GM12878 (cell line): Measurements from ENCODE around the gene GPBAR1. TPM values are rescaled to one million over a fixed set of nuclear protein-coding genes. Genes with fewer than 3 reads are reported as not detected.

Experiments
- ATAC-seq: fragments of 200-7000 bp; cut with Tn5 transposase; 3 replicates; pipeline ENCODE4 v1.9.1; 2020; ENCODE audit warnings: mild to moderate bottlenecking, moderate library complexity
- BruUV-seq: library from RNA; stranded (reverse); fragments of 400-500 nt; replicated peaks from 2 replicates; lab custom pipeline; 2021; lab: Mats Ljungman, UMichigan
- CTCF ChIA-PET: fragments of 300-600 bp; sonication (Branson Sonifier 250); formaldehyde crosslinking; extraction: SDS; loops from one replicate; lab custom pipeline; 2021; ENCODE audit warnings: inconsistent platforms; lab: Yijun Ruan, JAX
- POLR2A ChIA-PET: fragments of 350-600 bp; formaldehyde crosslinking; extraction: SDS; loops from one replicate; lab custom pipeline; 2021; ENCODE audit warnings: inconsistent platforms; lab: Charles Lee
- RAD21 ChIA-PET: fragments of 300-600 bp; sonication (Branson Sonifier 250); formaldehyde crosslinking; loops from one replicate; lab custom pipeline; 2023; ENCODE audit warnings: antibody characterized with exemption; ENCODE audit not compliant: unreplicated experiment; lab: Charles Lee
- SMC1A ChIA-PET: fragments of 300-600 bp; sonication (Branson Sonifier 250); formaldehyde crosslinking; loops from one replicate; lab custom pipeline; 2023; ENCODE audit not compliant: unreplicated experiment, uncharacterized antibody; lab: Charles Lee
- DNase-seq: peaks from one replicate; pipeline ENCODE4 v3.0.0-alpha.2; 2011; ENCODE audit warnings: low read depth, low spot score
- FAIRE-seq: peaks from 3 replicates; lab custom pipeline; 2011; peaks lifted over from hg19 to GRCh38; lab: Jason Lieb, UNC
- H2AFZ ChIP-seq: 2 replicates; pipeline ENCODE4 v1.6.0; 2011; ENCODE audit warnings: low read depth, low read length, control low read depth; ENCODE audit not compliant: control insufficient read depth
- H3K27ac ChIP-seq: 2 replicates; pipeline ENCODE4 v1.5.1; 2011; ENCODE audit warnings: control low read depth; ENCODE audit not compliant: control insufficient read depth, insufficient read depth
- H3K27me3 ChIP-seq, 2 experiments: replicated peaks in 1 of 2; 2 replicates each; pipeline versions ENCODE4 v1.6.0 to v1.6.1; 2011; ENCODE audit warnings: low read length in 1 of 2; ENCODE audit not compliant: control insufficient read depth in 2 of 2, insufficient read depth in 2 of 2
- H3K36me3 ChIP-seq, 2 experiments: 2 replicates each; pipeline ENCODE4 v1.5.1; 2011; ENCODE audit warnings: low read length in 1 of 2; ENCODE audit not compliant: control insufficient read depth in 2 of 2, insufficient read depth in 2 of 2
- H3K4me1 ChIP-seq: 2 replicates; pipeline ENCODE4 v1.6.1; 2011; ENCODE audit warnings: mild to moderate bottlenecking, low read length, moderate library complexity, mixed read lengths; ENCODE audit not compliant: control insufficient read depth, insufficient read depth
- H3K4me2 ChIP-seq: 2 replicates; pipeline ENCODE4 v1.6.0; 2011; ENCODE audit warnings: control low read depth; ENCODE audit not compliant: control insufficient read depth, insufficient read depth
- H3K4me3 ChIP-seq: fragments of 200-600 bp; sonication (generic); 2 replicates; pipeline ENCODE4 v1.5.1; 2016
- H3K79me2 ChIP-seq: 2 replicates; pipeline ENCODE4 v1.6.0; 2011; ENCODE audit warnings: low read length; ENCODE audit not compliant: control insufficient read depth, insufficient read depth
- H3K9ac ChIP-seq: 2 replicates; pipeline ENCODE4 v1.8.0; 2011; ENCODE audit warnings: low read length, control low read depth, mixed read lengths; ENCODE audit not compliant: control insufficient read depth, insufficient read depth
- H3K9me3 ChIP-seq: replicated peaks from 3 replicates; pipeline ENCODE4 v1.5.1; 2011; ENCODE audit warnings: mild to moderate bottlenecking, low read length; ENCODE audit not compliant: control insufficient read depth, insufficient read depth
- H4K20me1 ChIP-seq: 2 replicates; pipeline ENCODE4 v1.6.0; 2011; ENCODE audit not compliant: control insufficient read depth, insufficient read depth
- NFIC ChIP-seq: IDR thresholded peaks from 2 replicates; pipeline ENCODE4 v1.6.1; 2012; ENCODE audit warnings: low read depth, mild to moderate bottlenecking, inconsistent platforms, low read length, moderate library complexity
- RFX5 ChIP-seq: IDR thresholded peaks from 2 replicates; pipeline ENCODE4 v1.6.1; 2011; ENCODE audit warnings: low read depth, low read length, improper control_type of control experiment
- SIX5 ChIP-seq: IDR thresholded peaks from 2 replicates; pipeline ENCODE4 v1.6.1; 2011; ENCODE audit warnings: mild to moderate bottlenecking, low read depth, low read length, moderate library complexity; ENCODE audit not compliant: severe bottlenecking
- ZNF384 ChIP-seq: IDR thresholded peaks from 2 replicates; pipeline ENCODE4 v1.6.1; 2012; ENCODE audit warnings: low read depth, mild to moderate bottlenecking, low read length, improper control_type of control experiment, borderline replicate concordance
- WGBS: methylation state at CpG from one replicate; pipeline ENCODE4 v1.1.6; 2016; ENCODE audit warnings: low lambda C conversion rate; ENCODE audit not compliant: insufficient replicate concordance, insufficient coverage; ENCODE audit errors: missing lambda C conversion rate; 5-methylcytosine and 5-hydroxymethylcytosine counted together
- in situ Hi-C: fragments of 300-500 bp; cut with MboI; formaldehyde crosslinking; loops from 9 replicates; pipeline ENCODE4 v1.14.3; 2018; ENCODE audit warnings: mixed read lengths
- intact Hi-C: fragments of 100-400 bp; cut with micrococcal nuclease; formaldehyde crosslinking; loops from one replicate; pipeline ENCODE4 v1.14.2; 2022; ENCODE audit not compliant: unreplicated experiment
- polyA plus RNA-seq, 11 experiments: library from polyadenylated mRNA; depleted of rRNA in 4 of 11; unstranded in 6 of 11; stranded (reverse) in 5 of 11; fragments of >200 nt; fragmentation: Nextera tagmentation in 4 of 11; fragmentation: Illumina TruSeq in 1 of 11; extraction: Ambion mirVana in 4 of 11; extraction: Trizol in 1 of 11; gene quantifications; 1 replicate in 1 of 11; 2 replicates in 10 of 11; pipeline versions ENCODE4 v1.2.1 to v1.2.3, GENCODE V29; 2011 to 2016; ENCODE audit warnings: inconsistent platforms in 2 of 11, missing spikeins in 2 of 11, low read depth in 1 of 11
- total RNA-seq, 4 experiments: library from RNA; depleted of rRNA in 3 of 4; stranded (reverse); fragments of >200 nt in 3 of 4; fragmentation: Illumina TruSeq in 1 of 4; extraction: Trizol in 1 of 4; gene quantifications; 2 replicates each; pipeline versions ENCODE4 v1.2.1 to v1.2.3, GENCODE V29; 2013 to 2021
- TF ChIP-seq, protein P1 (sequence below): fragments of 450-650 bp; IDR thresholded peaks from 2 replicates; pipeline ENCODE4 v1.6.1; 2016; ENCODE audit warnings: mild to moderate bottlenecking

The GPBAR1 gene
- total and polyA plus RNA-seq, 10 of the 15 experiments (the other 5 are each of a cell fraction or from before 2014, with no cell fraction given), result 0.03 to 0.36 (median 0.11) TPM; not detected in 3

GRCh38 chr2:218286570-218287459 is 26.0 kb downstream of the GPBAR1 start (continued):
- TF ChIP-seq NFIC, result peak; percentile 16; the same call in 1 of the 2 replicates
- TF ChIP-seq, protein P1, sequence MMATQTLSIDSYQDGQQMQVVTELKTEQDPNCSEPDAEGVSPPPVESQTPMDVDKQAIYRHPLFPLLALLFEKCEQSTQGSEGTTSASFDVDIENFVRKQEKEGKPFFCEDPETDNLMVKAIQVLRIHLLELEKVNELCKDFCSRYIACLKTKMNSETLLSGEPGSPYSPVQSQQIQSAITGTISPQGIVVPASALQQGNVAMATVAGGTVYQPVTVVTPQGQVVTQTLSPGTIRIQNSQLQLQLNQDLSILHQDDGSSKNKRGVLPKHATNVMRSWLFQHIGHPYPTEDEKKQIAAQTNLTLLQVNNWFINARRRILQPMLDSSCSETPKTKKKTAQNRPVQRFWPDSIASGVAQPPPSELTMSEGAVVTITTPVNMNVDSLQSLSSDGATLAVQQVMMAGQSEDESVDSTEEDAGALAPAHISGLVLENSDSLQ, result peak; percentile 97

- POLR2A ChIA-PET, result interaction anchor here (0.9 to 3.3 kb wide), 9 partner anchors 14 to 593 kb away, joined by 3 to 19 read pairs (median 9); partner anchors contain the start of genes AAMP and PNKD
- ATAC-seq, result no peak
- no peaks in the 10 kb centered on the region; a peak in 1 of 4 replicates for H3K36me3 ChIP-seq
- peaks cover 51% of the 10 kb centered on the region for H3K4me1 ChIP-seq
- in situ Hi-C loops (loop anchor here (25.0 kb wide), 1 partner anchor 98 kb away; the partner anchor contains the start of genes CTDSP1 and SLC11A1), intact Hi-C loops (loop anchor here (10.0 kb wide), 1 partner anchor 365 kb away; the partner anchor contains the start of genes BCS1L and ZNF142)
- peak overlapping the region; percentile 74; the same call in 1 of the 2 replicates for H3K4me2 ChIP-seq
- no peak overlapping the region for H3K9ac ChIP-seq
- H3K27ac ChIP-seq, result 0 out of 2 replicates have a peak overlapping the region, but pooled peaks have one; percentile 72
- H3K4me3 ChIP-seq, result peak overlapping the region; percentile 85; the same call in 1 of the 2 replicates
- H4K20me1 ChIP-seq, result no peaks in the 10 kb centered on the region
- H3K27me3 ChIP-seq, result no peaks in the 10 kb centered on the region
- no peak for FAIRE-seq
- no peak overlapping the region for H2AFZ ChIP-seq
- H3K79me2 ChIP-seq, result peaks cover 42% of the 10 kb centered on the region
- CTCF ChIA-PET, result interaction anchor here (0.6 to 8.2 kb wide), 12 partner anchors 9 to 370 kb away, joined by 3 to 150 read pairs (median 6); partner anchors contain the start of genes AAMP, BCS1L, CATIP and PNKD
- WGBS, result 42% methylated on average over 6 of the region's 6 CpGs
- SMC1A ChIA-PET, result interaction anchor here (1.0 to 9.5 kb wide), 7 partner anchors 17 to 121 kb away, joined by 3 to 194 read pairs (median 4); partner anchors contain the start of genes AAMP, CATIP and PNKD
- RAD21 ChIA-PET, result interaction anchor here (0.9 to 5.9 kb wide), 10 partner anchors 12 to 608 kb away, joined by 3 to 79 read pairs (median 4); partner anchors contain the start of genes AAMP and PNKD
- peak; percentile 33; the same call in 1 of the 2 replicates for TF ChIP-seq ZNF384
- TF ChIP-seq SIX5, result no peak
- TF ChIP-seq RFX5, result peak; percentile 57; the same call in 1 of the 2 replicates
- no peaks in the 10 kb centered on the region for H3K9me3 ChIP-seq
- DNase-seq, result no peak
- BruUV-seq, result no TSS peak
These were observed 29.0 kb downstream of the GPBAR1 start for GRCh38 chr2:218289639-218290315.
